Mesenchymal stem cell (in vitro differentiated cells and primary cell): ENCODE data around the gene LPO.

Source experiments
- DNase-seq: peaks from one replicate; pipeline ENCODE4 v3.0.0-alpha.2; 2013
- H2AFZ ChIP-seq: one replicate; pipeline ENCODE4 v1.6.1; 2013; ENCODE audit warnings: low read depth, mild to moderate bottlenecking, control low read depth, inconsistent platforms, low read length, moderate library complexity
- H2AK5ac ChIP-seq: 2 replicates; pipeline ENCODE4 v1.6.1; 2013; ENCODE audit warnings: low read length, moderate library complexity, mild to moderate bottlenecking, inconsistent platforms; ENCODE audit not compliant: severe bottlenecking
- H2BK120ac ChIP-seq: one replicate; pipeline ENCODE4 v1.6.1; 2013; ENCODE audit warnings: low read depth, mild to moderate bottlenecking, inconsistent platforms, low read length, moderate library complexity
- H2BK12ac ChIP-seq, 2 experiments: one replicate each; pipeline ENCODE4 v1.6.1; 2013; ENCODE audit warnings: inconsistent platforms in 2 of 2, low read length in 2 of 2, mild to moderate bottlenecking in 2 of 2, moderate library complexity in 2 of 2, control low read depth in 1 of 2
- H2BK15ac ChIP-seq: one replicate; pipeline ENCODE4 v1.6.1; 2013; ENCODE audit warnings: mild to moderate bottlenecking, low read depth, inconsistent platforms; ENCODE audit not compliant: poor library complexity, severe bottlenecking
- H2BK5ac ChIP-seq: 2 replicates; pipeline ENCODE4 v1.6.1; 2013; ENCODE audit warnings: low read depth, mild to moderate bottlenecking, low read length, control low read depth, inconsistent platforms; ENCODE audit not compliant: poor library complexity, severe bottlenecking
- H3K14ac ChIP-seq, 2 experiments: one replicate each; pipeline ENCODE4 v1.6.1; 2013; ENCODE audit warnings: inconsistent platforms in 2 of 2, low read length in 2 of 2, control low read depth in 1 of 2, mild to moderate bottlenecking in 1 of 2, moderate library complexity in 1 of 2
- H3K18ac ChIP-seq, 2 experiments: one replicate each; pipeline ENCODE4 v1.6.1; 2013; ENCODE audit warnings: inconsistent platforms in 2 of 2, low read length in 2 of 2, control low read depth in 1 of 2, low read depth in 1 of 2, mild to moderate bottlenecking in 1 of 2
- H3K23ac ChIP-seq, 2 experiments: one replicate each; pipeline ENCODE4 v1.6.1; 2013; ENCODE audit warnings: inconsistent platforms in 2 of 2, low read length in 2 of 2, mild to moderate bottlenecking in 2 of 2, moderate library complexity in 2 of 2, control low read depth in 1 of 2
- H3K27ac ChIP-seq: 2 replicates; pipeline ENCODE4 v1.5.1; 2013; ENCODE audit warnings: mild to moderate bottlenecking, moderate library complexity, low read length, control low read depth, inconsistent platforms; ENCODE audit not compliant: poor library complexity, severe bottlenecking
- H3K27me3 ChIP-seq, 2 experiments: 2 replicates each; pipeline versions ENCODE4 v1.6.1 to v1.7.0; 2013; ENCODE audit warnings: low read length in 2 of 2, mild to moderate bottlenecking in 2 of 2, moderate library complexity in 2 of 2, control low read depth in 1 of 2, inconsistent platforms in 1 of 2; ENCODE audit not compliant: control insufficient read depth in 1 of 2, insufficient read depth in 1 of 2
- H3K36me3 ChIP-seq, 2 experiments: 2 replicates each; pipeline versions ENCODE4 v1.6.1 to v1.7.0; 2013; ENCODE audit warnings: low read length in 2 of 2, control low read depth in 1 of 2, inconsistent platforms in 1 of 2, low read depth in 1 of 2, mild to moderate bottlenecking in 1 of 2; ENCODE audit not compliant: insufficient read depth in 2 of 2, control insufficient read depth in 1 of 2
- H3K4ac ChIP-seq, 2 experiments: one replicate each; pipeline ENCODE4 v1.6.1; 2013; ENCODE audit warnings: inconsistent platforms in 2 of 2, low read length in 2 of 2, mild to moderate bottlenecking in 2 of 2, moderate library complexity in 2 of 2, control low read depth in 1 of 2, low read depth in 1 of 2
- H3K4me1 ChIP-seq: 2 replicates; pipeline ENCODE4 v1.6.1; 2013; ENCODE audit warnings: low read depth, low read length, control low read depth; ENCODE audit not compliant: control insufficient read depth, insufficient read depth
- H3K4me2 ChIP-seq: 2 replicates; pipeline ENCODE4 v1.6.1; 2013; ENCODE audit warnings: low read length, mild to moderate bottlenecking, inconsistent platforms; ENCODE audit not compliant: poor library complexity, severe bottlenecking
- H3K4me3 ChIP-seq, 2 experiments: 2 replicates each; pipeline versions ENCODE4 v1.5.1 to v1.7.0; 2013; ENCODE audit warnings: low read length in 2 of 2, mild to moderate bottlenecking in 2 of 2, control low read depth in 1 of 2, low read depth in 1 of 2; ENCODE audit not compliant: insufficient read depth in 1 of 2
- H3K79me1 ChIP-seq: replicated peaks from 2 replicates; pipeline ENCODE4 v1.6.1; 2013; ENCODE audit warnings: mild to moderate bottlenecking, control low read depth, low read length, inconsistent platforms; ENCODE audit not compliant: poor library complexity, severe bottlenecking
- H3K9ac ChIP-seq: 2 replicates; pipeline ENCODE4 v1.7.0; 2013; ENCODE audit warnings: mild to moderate bottlenecking, low read length, moderate library complexity
- H3K9me3 ChIP-seq: 2 replicates; pipeline ENCODE4 v1.7.0; 2013; ENCODE audit warnings: mild to moderate bottlenecking, low read length; ENCODE audit not compliant: control insufficient read depth
- H4K8ac ChIP-seq: one replicate; pipeline ENCODE4 v1.6.1; 2013; ENCODE audit warnings: inconsistent platforms, mild to moderate bottlenecking, low read length, moderate library complexity
- H4K91ac ChIP-seq: one replicate; pipeline ENCODE4 v1.6.1; 2013; ENCODE audit warnings: mild to moderate bottlenecking, low read length, inconsistent platforms
- WGBS: methylation state at CpG from one replicate; pipeline ENCODE4 v1.1.7; 2013; ENCODE audit warnings: mixed read lengths; 5-methylcytosine and 5-hydroxymethylcytosine counted together

LPO gene

DNA sequence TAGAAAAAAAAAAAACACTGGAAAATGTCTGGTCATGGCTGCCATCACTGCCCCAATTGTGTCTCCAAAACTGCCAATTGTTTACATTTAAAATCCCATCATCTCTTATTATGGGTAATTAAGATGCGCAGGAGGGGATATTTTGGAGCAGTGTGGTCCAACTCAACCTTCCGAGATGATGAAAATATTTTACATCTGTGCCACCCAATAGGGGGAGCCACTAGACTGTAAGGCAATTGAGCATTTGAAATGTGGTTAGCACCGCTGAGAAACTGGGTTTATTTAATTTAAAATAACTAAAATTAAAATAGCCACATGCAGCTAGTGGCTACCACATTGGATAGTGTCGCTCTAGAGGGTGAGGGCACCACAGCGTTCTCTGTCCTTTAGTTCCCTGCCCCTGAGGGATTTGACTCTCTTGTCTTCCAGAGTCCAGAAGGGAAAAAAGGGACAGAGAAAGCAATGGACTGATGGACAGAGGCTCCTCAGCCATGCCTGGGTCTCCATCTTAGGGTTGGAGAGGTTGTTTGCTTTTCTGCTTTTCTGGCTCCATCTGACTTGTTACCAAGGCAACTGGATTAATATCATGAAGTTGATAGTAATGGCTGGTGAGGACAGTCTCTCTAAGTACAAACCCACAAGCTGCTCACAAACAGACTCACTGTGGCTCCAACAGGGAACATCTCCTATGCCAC lies 38.9 kb downstream of the LPO start:
- no peak overlapping the region for H2BK120ac ChIP-seq
- no peak overlapping the region for H3K4me3 ChIP-seq
- H3K9ac ChIP-seq: no peak overlapping the region
- H2AK5ac ChIP-seq: no peak overlapping the region
- H3K9me3 ChIP-seq: no peaks in the 10 kb centered on the region
- no peak overlapping the region for H2BK12ac ChIP-seq
- no peak for DNase-seq
- H3K4me2 ChIP-seq: no peak overlapping the region
- no peak overlapping the region for H3K14ac ChIP-seq
- no peaks in the 10 kb centered on the region for H3K4me1 ChIP-seq
- H2AFZ ChIP-seq: no peak overlapping the region
- H3K79me1 ChIP-seq: no peaks in the 10 kb centered on the region
- H3K4ac ChIP-seq: no peak overlapping the region
- no peak overlapping the region for H3K18ac ChIP-seq
- no peak overlapping the region for H2BK15ac ChIP-seq
- 82% methylated on average over 4 of the region's 5 CpGs for WGBS
- no peak overlapping the region for H3K23ac ChIP-seq
- peaks cover 24 to 57% of the 10 kb centered on the region in 2 experiments for H3K27me3 ChIP-seq
- no peaks in the 10 kb centered on the region for H3K36me3 ChIP-seq
- H4K91ac ChIP-seq: no peak overlapping the region
- no peak overlapping the region for H2BK5ac ChIP-seq
- no peak overlapping the region for H4K8ac ChIP-seq
- no peak overlapping the region for H3K27ac ChIP-seq

DNA sequence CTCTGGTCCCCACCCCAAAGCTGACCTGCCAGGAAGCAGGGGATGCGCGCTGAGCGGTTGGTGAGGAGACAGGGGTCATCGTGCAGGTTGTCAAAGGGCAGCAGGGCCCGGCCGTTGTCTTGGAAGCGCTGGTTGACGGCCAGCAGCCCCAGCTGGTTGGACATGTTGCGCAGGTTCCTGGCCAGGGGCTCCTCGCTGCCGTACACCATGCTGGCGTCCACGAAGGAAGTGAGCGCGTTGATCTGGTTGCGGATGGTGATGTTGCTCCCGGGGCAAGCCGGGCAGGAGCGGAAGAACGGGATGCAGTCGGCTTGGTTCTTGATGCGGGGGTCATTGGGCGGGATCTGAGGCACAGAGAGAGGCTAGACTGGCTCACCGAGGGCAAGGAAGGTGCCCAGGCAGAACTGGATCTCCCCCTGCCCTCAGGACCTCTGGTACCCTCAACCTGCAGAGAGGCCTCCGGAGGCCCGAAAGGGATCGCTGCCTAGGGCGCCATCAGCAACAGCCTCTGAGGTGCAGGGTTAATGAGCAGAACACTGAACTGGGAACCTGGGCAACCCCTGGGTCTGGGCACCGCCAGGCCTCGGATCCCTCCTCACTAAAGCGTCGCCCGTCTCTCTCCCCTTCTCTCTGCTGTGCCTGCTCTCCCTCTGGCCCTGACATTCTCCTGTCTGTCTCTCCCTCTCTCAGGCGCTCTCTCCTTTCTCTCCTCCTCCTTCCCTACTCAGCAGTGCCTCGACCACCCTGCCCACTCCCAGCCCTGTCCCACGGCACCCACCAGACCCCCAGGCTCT lies 39.6 kb downstream of the LPO start:
- no peaks in the 10 kb centered on the region for H3K9me3 ChIP-seq
- H4K8ac ChIP-seq: no peak overlapping the region
- H2BK120ac ChIP-seq: no peak overlapping the region
- no peak overlapping the region for H2BK5ac ChIP-seq
- H2BK12ac ChIP-seq: no peak overlapping the region
- no peak overlapping the region for H3K23ac ChIP-seq
- H3K27me3 ChIP-seq: peaks cover 24 to 60% of the 10 kb centered on the region in 2 experiments
- H2AK5ac ChIP-seq: no peak overlapping the region
- no peak for DNase-seq
- H3K4me1 ChIP-seq: no peaks in the 10 kb centered on the region
- 93% methylated on average over 34 of the region's 36 CpGs for WGBS
- H3K36me3 ChIP-seq: no peaks in the 10 kb centered on the region
- no peak overlapping the region for H3K4ac ChIP-seq
- no peak overlapping the region for H4K91ac ChIP-seq
- H2BK15ac ChIP-seq: no peak overlapping the region
- H3K4me3 ChIP-seq: no peak overlapping the region
- H3K18ac ChIP-seq: no peak overlapping the region
- no peak overlapping the region for H3K27ac ChIP-seq
- no peaks in the 10 kb centered on the region for H3K79me1 ChIP-seq
- no peak overlapping the region for H3K9ac ChIP-seq
- no peak overlapping the region for H3K4me2 ChIP-seq
- H3K14ac ChIP-seq: no peak overlapping the region
- no peak overlapping the region for H2AFZ ChIP-seq

DNA sequence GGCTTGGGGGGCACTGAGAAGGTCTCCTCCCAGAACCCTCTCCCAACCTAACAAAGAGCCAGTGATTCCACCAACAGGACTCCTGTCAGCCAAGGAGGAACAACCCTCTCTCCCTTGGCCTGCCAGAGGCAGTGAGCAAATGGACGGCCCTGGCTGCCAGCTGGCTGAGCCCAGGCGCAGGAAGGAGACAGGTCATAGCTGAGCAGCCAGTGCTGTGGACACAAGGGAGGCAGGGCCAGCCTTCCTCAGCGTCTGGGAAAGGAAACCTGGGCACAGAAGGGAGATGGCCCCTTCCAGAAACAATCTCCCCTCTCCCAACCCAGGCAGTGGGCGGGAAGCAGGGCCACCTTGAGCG lies 40.3 kb downstream of the LPO start:
- Histone ChIP-seq H3K4me1 (no peaks in the 10 kb centered on the region), H3K23ac (no peak overlapping the region), H3K9ac (peak overlapping the region; percentile 36), H3K27ac (no peak overlapping the region), H3K4me3 (peak overlapping the region in 1 of 2 experiments; percentile 41), H3K27me3 (peaks cover 27 to 56% of the 10 kb centered on the region in 2 experiments), H2AFZ (no peak overlapping the region), H2BK5ac (no peak overlapping the region), H3K18ac (no peak overlapping the region), H2AK5ac (no peak overlapping the region), H2BK15ac (no peak overlapping the region), H2BK12ac (no peak overlapping the region), H4K8ac (no peak overlapping the region), H3K4me2 (no peak overlapping the region), H3K9me3 (no peaks in the 10 kb centered on the region), H3K79me1 (no peaks in the 10 kb centered on the region), H3K4ac (no peak overlapping the region), H3K36me3 (no peaks in the 10 kb centered on the region), H4K91ac (no peak overlapping the region), H3K14ac (no peak overlapping the region), H2BK120ac (no peak overlapping the region)
- 67% methylated on average over 5 of the region's 5 CpGs for WGBS
- no peak for DNase-seq

DNA sequence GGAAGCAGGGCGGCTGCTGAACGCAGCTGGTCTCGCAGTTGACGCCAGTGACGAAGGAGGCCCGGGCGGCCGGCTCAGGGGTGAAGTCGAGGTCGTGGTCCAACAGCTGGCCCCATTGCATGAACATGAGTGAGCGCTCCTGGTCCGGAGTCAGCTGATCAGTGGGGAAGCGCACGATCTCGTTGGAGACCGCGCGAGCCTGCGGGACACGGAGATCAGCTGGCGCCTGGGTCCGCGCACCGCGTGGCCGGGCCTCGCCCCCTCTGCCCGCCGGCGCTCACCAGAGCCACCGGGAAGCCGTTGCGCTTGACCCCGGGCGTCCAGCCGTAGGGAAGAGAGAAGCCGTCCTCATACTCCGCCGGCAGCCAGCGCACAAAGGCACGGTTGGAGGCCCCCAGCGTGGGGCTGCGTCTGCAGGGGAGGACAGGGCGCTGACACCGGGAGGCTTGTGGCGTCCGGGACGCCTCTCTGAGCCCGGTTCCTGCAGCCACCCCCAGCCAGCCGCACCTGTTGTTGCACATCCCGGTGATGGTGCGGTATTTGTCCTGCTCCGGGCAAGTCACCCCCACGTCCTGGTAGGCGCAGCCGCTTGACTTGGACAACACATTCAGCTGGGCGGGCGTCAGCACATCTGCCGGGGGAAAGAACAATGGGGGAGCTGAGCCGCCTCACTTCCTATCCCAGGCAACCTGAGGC lies 40.8 kb downstream of the LPO start:
- Histone ChIP-seq H2BK120ac (no peak overlapping the region), H3K14ac (no peak overlapping the region), H2BK12ac (no peak overlapping the region), H2BK15ac (no peak overlapping the region), H2AFZ (no peak overlapping the region), H3K27me3 (peaks cover 33 to 61% of the 10 kb centered on the region in 2 experiments), H3K23ac (no peak overlapping the region), H4K91ac (no peak overlapping the region), H3K9ac (peak overlapping the region; percentile 36), H3K27ac (no peak overlapping the region), H3K4me2 (no peak overlapping the region), H3K36me3 (no peaks in the 10 kb centered on the region), H3K4me3 (peak overlapping the region in 1 of 2 experiments; percentile 41), H2AK5ac (no peak overlapping the region), H3K4me1 (no peaks in the 10 kb centered on the region), H3K18ac (no peak overlapping the region), H3K4ac (no peak overlapping the region), H2BK5ac (no peak overlapping the region), H3K9me3 (no peaks in the 10 kb centered on the region), H3K79me1 (no peaks in the 10 kb centered on the region), H4K8ac (no peak overlapping the region)
- no peak for DNase-seq
- 44% methylated on average over 60 of the region's 60 CpGs for WGBS
